Measurements from ENCODE around the gene CMC2. TPM values are rescaled to one million over a fixed set of nuclear protein-coding genes. Genes with fewer than 3 reads are reported as not detected.
A peak's percentile ranks its signal among the peaks of the same experiment; 100 is the strongest.

The CMC2 gene
- total and polyA plus RNA-seq, 2 of the 13 experiments (the other 11 are each of a cell fraction or from before 2014, with no cell fraction given), result 116 to 129 TPM

DNA sequence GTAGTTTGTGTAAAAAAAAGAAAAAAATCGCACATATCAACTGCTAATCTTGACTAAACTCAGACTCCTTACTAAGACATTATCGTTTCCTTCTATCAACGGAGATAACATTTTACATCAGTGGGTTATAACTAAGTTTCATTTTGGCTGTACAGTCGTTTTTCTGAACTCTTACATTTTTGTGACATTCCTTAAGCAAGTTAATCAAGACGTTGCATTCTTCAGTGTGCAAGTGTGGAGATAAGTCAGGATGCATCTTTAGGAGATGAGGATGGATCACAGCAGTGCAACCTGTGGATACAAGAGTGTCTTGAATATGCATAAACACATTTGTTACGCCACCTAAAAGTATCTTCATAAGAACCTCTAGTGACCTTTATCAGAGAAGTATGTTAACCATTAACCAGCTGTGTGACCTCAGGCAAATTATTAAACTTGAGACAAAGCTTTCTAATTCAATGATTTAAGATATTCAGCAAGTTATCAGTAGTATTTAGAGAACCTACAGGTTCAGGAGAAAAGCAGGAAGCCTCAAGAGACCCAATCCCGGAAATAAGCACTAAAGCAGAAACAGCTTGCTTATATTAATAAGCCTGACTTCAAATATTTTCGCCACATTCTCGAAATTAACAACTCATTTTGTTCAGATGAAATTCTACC lies 9.4 kb downstream of the CMC2 start (continued):
- TF ChIP-seq, protein P1, sequence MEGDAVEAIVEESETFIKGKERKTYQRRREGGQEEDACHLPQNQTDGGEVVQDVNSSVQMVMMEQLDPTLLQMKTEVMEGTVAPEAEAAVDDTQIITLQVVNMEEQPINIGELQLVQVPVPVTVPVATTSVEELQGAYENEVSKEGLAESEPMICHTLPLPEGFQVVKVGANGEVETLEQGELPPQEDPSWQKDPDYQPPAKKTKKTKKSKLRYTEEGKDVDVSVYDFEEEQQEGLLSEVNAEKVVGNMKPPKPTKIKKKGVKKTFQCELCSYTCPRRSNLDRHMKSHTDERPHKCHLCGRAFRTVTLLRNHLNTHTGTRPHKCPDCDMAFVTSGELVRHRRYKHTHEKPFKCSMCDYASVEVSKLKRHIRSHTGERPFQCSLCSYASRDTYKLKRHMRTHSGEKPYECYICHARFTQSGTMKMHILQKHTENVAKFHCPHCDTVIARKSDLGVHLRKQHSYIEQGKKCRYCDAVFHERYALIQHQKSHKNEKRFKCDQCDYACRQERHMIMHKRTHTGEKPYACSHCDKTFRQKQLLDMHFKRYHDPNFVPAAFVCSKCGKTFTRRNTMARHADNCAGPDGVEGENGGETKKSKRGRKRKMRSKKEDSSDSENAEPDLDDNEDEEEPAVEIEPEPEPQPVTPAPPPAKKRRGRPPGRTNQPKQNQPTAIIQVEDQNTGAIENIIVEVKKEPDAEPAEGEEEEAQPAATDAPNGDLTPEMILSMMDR (CRISPR knock-in tag; IDR thresholded peaks at IDR 0.05), result no peak
- TF ChIP-seq ZNF616 (CRISPR knock-in tag; IDR thresholded peaks at IDR 0.05; ENCODE audit: low read depth) (no peak), SSRP1 (CRISPR knock-in tag; IDR thresholded peaks at IDR 0.05) (no peak), SKI (IDR thresholded peaks at IDR 0.05; ENCODE audit: partially characterized antibody) (no peak), CHD2 (IDR thresholded peaks at IDR 0.05; ENCODE audit: low read depth, low read length) (no peak), BCL6 (CRISPR knock-in tag; IDR thresholded peaks at IDR 0.05) (peak; percentile 42), TEAD3 (CRISPR knock-in tag; optimal IDR thresholded peaks at IDR 0.05; ENCODE audit: borderline replicate concordance) (peak; percentile 56), CREB1 (IDR thresholded peaks at IDR 0.05) (no peak), CREB1 (CRISPR knock-in tag; IDR thresholded peaks at IDR 0.05) (peak; percentile 53; the same call in 1 of the 2 replicates), HDAC1 (CRISPR knock-in tag; IDR thresholded peaks at IDR 0.05) (no peak), SUZ12 (IDR thresholded peaks at IDR 0.05; ENCODE audit: low read depth, low read length) (no peak), NFE2 (CRISPR knock-in tag; IDR thresholded peaks at IDR 0.05) (no peak), ZNF746 (CRISPR knock-in tag; IDR thresholded peaks at IDR 0.05) (no peak), ZNF614 (CRISPR knock-in tag; IDR thresholded peaks at IDR 0.05; ENCODE audit: borderline replicate concordance) (0 out of 2 replicates have a peak, but pooled peaks have one; percentile 28), ZMYM3 (CRISPR knock-in tag; IDR thresholded peaks at IDR 0.05) (no peak; the same call in 1 of the 2 replicates), ZBTB20 (CRISPR knock-in tag; IDR thresholded peaks at IDR 0.05; ENCODE audit: borderline replicate concordance, low read depth) (no peak), HDAC2 (CRISPR knock-in tag; IDR thresholded peaks at IDR 0.05) (0 out of 2 replicates have a peak, but pooled peaks have one; percentile 31), DMAP1 (CRISPR knock-in tag; IDR thresholded peaks at IDR 0.05) (no peak), SCMH1 (CRISPR knock-in tag; IDR thresholded peaks at IDR 0.05; ENCODE audit: borderline replicate concordance) (no peak), MTF1 (CRISPR knock-in tag; IDR thresholded peaks at IDR 0.05) (no peak)
- TF ChIP-seq, protein P2, sequence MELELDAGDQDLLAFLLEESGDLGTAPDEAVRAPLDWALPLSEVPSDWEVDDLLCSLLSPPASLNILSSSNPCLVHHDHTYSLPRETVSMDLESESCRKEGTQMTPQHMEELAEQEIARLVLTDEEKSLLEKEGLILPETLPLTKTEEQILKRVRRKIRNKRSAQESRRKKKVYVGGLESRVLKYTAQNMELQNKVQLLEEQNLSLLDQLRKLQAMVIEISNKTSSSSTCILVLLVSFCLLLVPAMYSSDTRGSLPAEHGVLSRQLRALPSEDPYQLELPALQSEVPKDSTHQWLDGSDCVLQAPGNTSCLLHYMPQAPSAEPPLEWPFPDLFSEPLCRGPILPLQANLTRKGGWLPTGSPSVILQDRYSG (CRISPR knock-in tag; IDR thresholded peaks at IDR 0.05), result 0 out of 2 replicates have a peak, but pooled peaks have one; percentile 39
- TF ChIP-seq, protein P3, sequence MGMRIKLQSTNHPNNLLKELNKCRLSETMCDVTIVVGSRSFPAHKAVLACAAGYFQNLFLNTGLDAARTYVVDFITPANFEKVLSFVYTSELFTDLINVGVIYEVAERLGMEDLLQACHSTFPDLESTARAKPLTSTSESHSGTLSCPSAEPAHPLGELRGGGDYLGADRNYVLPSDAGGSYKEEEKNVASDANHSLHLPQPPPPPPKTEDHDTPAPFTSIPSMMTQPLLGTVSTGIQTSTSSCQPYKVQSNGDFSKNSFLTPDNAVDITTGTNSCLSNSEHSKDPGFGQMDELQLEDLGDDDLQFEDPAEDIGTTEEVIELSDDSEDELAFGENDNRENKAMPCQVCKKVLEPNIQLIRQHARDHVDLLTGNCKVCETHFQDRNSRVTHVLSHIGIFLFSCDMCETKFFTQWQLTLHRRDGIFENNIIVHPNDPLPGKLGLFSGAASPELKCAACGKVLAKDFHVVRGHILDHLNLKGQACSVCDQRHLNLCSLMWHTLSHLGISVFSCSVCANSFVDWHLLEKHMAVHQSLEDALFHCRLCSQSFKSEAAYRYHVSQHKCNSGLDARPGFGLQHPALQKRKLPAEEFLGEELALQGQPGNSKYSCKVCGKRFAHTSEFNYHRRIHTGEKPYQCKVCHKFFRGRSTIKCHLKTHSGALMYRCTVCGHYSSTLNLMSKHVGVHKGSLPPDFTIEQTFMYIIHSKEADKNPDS (CRISPR knock-in tag; IDR thresholded peaks at IDR 0.05), result no peak
- TF ChIP-seq, protein P4, sequence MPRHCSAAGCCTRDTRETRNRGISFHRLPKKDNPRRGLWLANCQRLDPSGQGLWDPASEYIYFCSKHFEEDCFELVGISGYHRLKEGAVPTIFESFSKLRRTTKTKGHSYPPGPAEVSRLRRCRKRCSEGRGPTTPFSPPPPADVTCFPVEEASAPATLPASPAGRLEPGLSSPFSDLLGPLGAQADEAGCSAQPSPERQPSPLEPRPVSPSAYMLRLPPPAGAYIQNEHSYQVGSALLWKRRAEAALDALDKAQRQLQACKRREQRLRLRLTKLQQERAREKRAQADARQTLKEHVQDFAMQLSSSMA (CRISPR knock-in tag; IDR thresholded peaks at IDR 0.05), result no peak
- TF ChIP-seq, protein P5, sequence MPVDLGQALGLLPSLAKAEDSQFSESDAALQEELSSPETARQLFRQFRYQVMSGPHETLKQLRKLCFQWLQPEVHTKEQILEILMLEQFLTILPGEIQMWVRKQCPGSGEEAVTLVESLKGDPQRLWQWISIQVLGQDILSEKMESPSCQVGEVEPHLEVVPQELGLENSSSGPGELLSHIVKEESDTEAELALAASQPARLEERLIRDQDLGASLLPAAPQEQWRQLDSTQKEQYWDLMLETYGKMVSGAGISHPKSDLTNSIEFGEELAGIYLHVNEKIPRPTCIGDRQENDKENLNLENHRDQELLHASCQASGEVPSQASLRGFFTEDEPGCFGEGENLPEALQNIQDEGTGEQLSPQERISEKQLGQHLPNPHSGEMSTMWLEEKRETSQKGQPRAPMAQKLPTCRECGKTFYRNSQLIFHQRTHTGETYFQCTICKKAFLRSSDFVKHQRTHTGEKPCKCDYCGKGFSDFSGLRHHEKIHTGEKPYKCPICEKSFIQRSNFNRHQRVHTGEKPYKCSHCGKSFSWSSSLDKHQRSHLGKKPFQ (CRISPR knock-in tag; IDR thresholded peaks at IDR 0.05; ENCODE audit: insufficient replicate concordance), result no peak
